Endothelial cell of umbilical vein (primary cell): ENCODE measurements around the gene NSMCE1. TPM values are rescaled to one million over a fixed set of nuclear protein-coding genes. Genes with fewer than 3 reads are reported as not detected.

Experiments used
- BruUV-seq: library from RNA; stranded (reverse); fragments of 400-500 nt; replicated peaks from 2 replicates; lab custom pipeline; 2021; lab: Mats Ljungman, UMichigan
- CTCF ChIA-PET: fragments of 300-600, 350-600 bp; sonication (Branson Sonifier 250); formaldehyde crosslinking; loops from one replicate; lab custom pipeline; 2021; ENCODE audit warnings: antibody characterized with exemption, inconsistent platforms; lab: Charles Lee
- POLR2A ChIA-PET: fragments of 300-600, 350-600 bp; sonication (Branson Sonifier 250); formaldehyde crosslinking; loops from one replicate; lab custom pipeline; 2021; ENCODE audit warnings: antibody characterized with exemption, inconsistent platforms; lab: Charles Lee
- DNase-seq: peaks from one replicate; pipeline ENCODE4 v3.0.0-alpha.2; 2011; ENCODE audit warnings: low read depth, low spot score
- FAIRE-seq: peaks from 2 replicates; lab custom pipeline; 2011; peaks lifted over from hg19 to GRCh38; lab: Jason Lieb, UNC
- H2AFZ ChIP-seq: 2 replicates; pipeline ENCODE4 v1.6.0; 2012; ENCODE audit warnings: low read depth, low read length, control low read depth, inconsistent platforms
- H3K27ac ChIP-seq: 2 replicates; pipeline ENCODE4 v1.5.1; 2011; ENCODE audit warnings: low read depth, mild to moderate bottlenecking, control low read depth, low read length, moderate library complexity; ENCODE audit not compliant: insufficient read depth
- H3K27me3 ChIP-seq, 2 experiments: 2 replicates each; pipeline versions ENCODE4 v1.6.0 to v1.6.1; 2011; ENCODE audit warnings: low read length in 2 of 2, mixed read lengths in 1 of 2; ENCODE audit not compliant: control insufficient read depth in 2 of 2, insufficient read depth in 2 of 2
- H3K36me3 ChIP-seq, 2 experiments: 2 replicates in 1 of 2; 3 replicates in 1 of 2; pipeline ENCODE4 v1.5.1; 2011; ENCODE audit warnings: low read length in 2 of 2, mild to moderate bottlenecking in 1 of 2, moderate library complexity in 1 of 2; ENCODE audit not compliant: control insufficient read depth in 2 of 2, insufficient read depth in 2 of 2; ENCODE audit errors: extremely low read depth in 1 of 2
- H3K4me1 ChIP-seq: 3 replicates; pipeline ENCODE4 v1.5.1; 2011; ENCODE audit warnings: mild to moderate bottlenecking, low read length; ENCODE audit not compliant: control insufficient read depth, insufficient read depth; ENCODE audit errors: extremely low read depth
- H3K4me2 ChIP-seq: 2 replicates; pipeline ENCODE4 v1.6.1; 2011; ENCODE audit warnings: low read length, control low read depth, mixed read lengths; ENCODE audit not compliant: insufficient read depth
- H3K4me3 ChIP-seq, 3 experiments: fragments of 200-600 bp in 1 of 3; sonication (generic), shearing (Covaris generic) in 1 of 3; replicated peaks in 1 of 3; 2 replicates each; pipeline ENCODE4 v1.5.1; 2011 to 2016; ENCODE audit warnings: control low read depth in 3 of 3, low read length in 3 of 3, mild to moderate bottlenecking in 2 of 3, inconsistent platforms in 1 of 3, low read depth in 1 of 3, moderate library complexity in 1 of 3; ENCODE audit not compliant: insufficient read depth in 1 of 3
- H3K79me2 ChIP-seq: 2 replicates; pipeline ENCODE4 v1.6.0; 2012; ENCODE audit warnings: low read length, inconsistent platforms; ENCODE audit not compliant: control insufficient read depth, insufficient read depth
- H3K9ac ChIP-seq: replicated peaks from 2 replicates; pipeline ENCODE3; 2011; ENCODE audit warnings: low read length, control low read depth; ENCODE audit not compliant: insufficient read depth; ENCODE audit errors: extremely low read depth
- H3K9me1 ChIP-seq: replicated peaks from 3 replicates; pipeline ENCODE4 v1.6.0; 2011; ENCODE audit warnings: mild to moderate bottlenecking, low read length; ENCODE audit not compliant: control insufficient read depth, insufficient read depth; ENCODE audit errors: extremely low read depth
- H3K9me3 ChIP-seq: replicated peaks from 2 replicates; pipeline ENCODE4 v1.5.1; 2012; ENCODE audit warnings: low read length, inconsistent platforms; ENCODE audit not compliant: control insufficient read depth, insufficient read depth
- H4K20me1 ChIP-seq: replicated peaks from 2 replicates; pipeline ENCODE3; 2011; ENCODE audit warnings: mild to moderate bottlenecking, low read length; ENCODE audit not compliant: control insufficient read depth, insufficient read depth; ENCODE audit errors: extremely low read depth
- CTCF ChIP-seq, 2 donors: IDR thresholded peaks; 1 replicate in 1 of 2; 2 replicates in 1 of 2; pipeline ENCODE4 v1.5.1; 2011; ENCODE audit warnings: low read length in 2 of 2, mild to moderate bottlenecking in 2 of 2, moderate library complexity in 2 of 2, control low read depth in 1 of 2, inconsistent platforms in 1 of 2, low read depth in 1 of 2; ENCODE audit not compliant: insufficient read depth in 1 of 2; ENCODE audit errors: extremely low read depth in 1 of 2
- EZH2 ChIP-seq: IDR thresholded peaks from 2 replicates; pipeline ENCODE4 v1.6.1; 2012; ENCODE audit warnings: borderline replicate concordance, low read depth, mild to moderate bottlenecking, moderate library complexity, low read length, inconsistent platforms; ENCODE audit not compliant: severe bottlenecking
- FOS ChIP-seq: IDR thresholded peaks from 2 replicates; pipeline ENCODE4 v1.6.1; 2011; ENCODE audit warnings: mild to moderate bottlenecking, low read length, moderate library complexity, borderline replicate concordance; ENCODE audit not compliant: insufficient read depth
- GATA2 ChIP-seq: IDR thresholded peaks from 2 replicates; pipeline ENCODE4 v1.7.0; 2011; ENCODE audit warnings: low read depth, mild to moderate bottlenecking, moderate library complexity, mixed read lengths, low read length; ENCODE audit not compliant: insufficient read length, insufficient read depth
- JUN ChIP-seq: IDR thresholded peaks from 2 replicates; pipeline ENCODE4 v1.6.1; 2011; ENCODE audit warnings: borderline replicate concordance, low read depth; ENCODE audit not compliant: insufficient read length, insufficient read depth
- MAX ChIP-seq: IDR thresholded peaks from 2 replicates; pipeline ENCODE4 v1.6.1; 2011; ENCODE audit not compliant: insufficient read depth, insufficient read length
- MYC ChIP-seq: IDR thresholded peaks from one replicate; pipeline ENCODE4 v1.6.1; 2011; ENCODE audit warnings: mild to moderate bottlenecking, low read depth, low read length
- POLR2A ChIP-seq: IDR thresholded peaks from 2 replicates; pipeline ENCODE4 v1.6.1; 2012; ENCODE audit warnings: low read depth, mild to moderate bottlenecking, control low read depth, low read length
- POLR2AphosphoS5 ChIP-seq: IDR thresholded peaks from 2 replicates; pipeline ENCODE4 v1.6.1; 2012; ENCODE audit warnings: low read depth, mild to moderate bottlenecking, control low read depth, low read length, moderate library complexity; ENCODE audit not compliant: insufficient read depth
- dilution Hi-C: fragments of 300-500 bp; cut with MboI; formaldehyde crosslinking; loops from one replicate; pipeline ENCODE4 v1.15.0; 2019; ENCODE audit warnings: low sequenced_read_pairs; ENCODE audit not compliant: extremely low pct_ligation_motif_present
- intact Hi-C: fragments of 100-400 bp; cut with micrococcal nuclease; formaldehyde crosslinking; loops from one replicate; pipeline ENCODE4 v1.10.0; 2022
- polyA plus RNA-seq, 4 experiments: library from polyadenylated mRNA; depleted of rRNA in 3 of 4; stranded (reverse) in 3 of 4; unstranded in 1 of 4; fragments of >200 nt; gene quantifications; 2 replicates each; pipeline versions ENCODE4 v1.2.1 to v1.2.3, GENCODE V29; 2011 to 2012; ENCODE audit warnings: missing spikeins in 1 of 4
- total RNA-seq: library from RNA; stranded (reverse); gene quantifications from 2 replicates; pipeline ENCODE4 v1.2.3, GENCODE V29; 2021

Gene NSMCE1
- total and polyA plus RNA-seq, 2 donors (not counting 3 experiments of a cell fraction or from before 2014, with no cell fraction given) = 23.8 to 42.0 TPM

GRCh38 chr16:27226976-27227705, 41.4 kb downstream of the NSMCE1 start:
- Histone ChIP-seq H3K9ac (no peak overlapping the region), H3K27ac (no peak overlapping the region), H3K9me1 (no peaks in the 10 kb centered on the region), H3K4me2 (no peak overlapping the region), H2AFZ (no peak overlapping the region), H3K79me2 (no peaks in the 10 kb centered on the region), H3K4me3 (no peak overlapping the region), H3K36me3 (peaks cover 0 to 13% of the 10 kb centered on the region in 2 experiments), H3K27me3 (no peaks in the 10 kb centered on the region), H3K4me1 (no peaks in the 10 kb centered on the region), H4K20me1 (no peaks in the 10 kb centered on the region), H3K9me3 (no peaks in the 10 kb centered on the region)
- FAIRE-seq (no peak), DNase-seq (no peak)
- no TSS peak for BruUV-seq
- ChIA-PET CTCF (interaction anchor here (1.1 to 3.7 kb wide), 4 partner anchors 10 to 140 kb away, joined by 3 to 41 read pairs (median 4); no protein-coding TSS in a partner anchor), POLR2A (interaction anchor here (1.4 kb wide), 1 partner anchor 141 kb away, joined by 3 read pairs; no protein-coding TSS in a partner anchor)
- dilution Hi-C loops = no loop called here
- TF ChIP-seq MYC (no peak), CTCF (IDR thresholded peaks at IDR 0.05; ENCODE audit: extremely low read depth in 1 of 2, insufficient read depth in 1 of 2, low read depth in 1 of 2, low read length in 2 of 2) (no peak), POLR2AphosphoS5 (no peak), POLR2A (no peak), GATA2 (no peak), EZH2 (no peak), MAX (no peak), JUN (no peak), FOS (no peak)
- intact Hi-C loops = no loop called here
